LNCAP (cell line): ENCODE measurements around the gene TMEM208.

Experiments used
- CTCF ChIP-seq: fragments of 450-650 bp; IDR thresholded peaks from 2 replicates; pipeline ENCODE4 v1.5.1; 2017; ENCODE audit warnings: mild to moderate bottlenecking

Gene TMEM208

GRCh38 chr16:67213197-67214019 lies 13.5 kb upstream of the TMEM208 start:
- TF ChIP-seq CTCF = no peak

- no peak for TF ChIP-seq CTCF
These were observed 11.2 kb upstream of the TMEM208 start for GRCh38 chr16:67215706-67216105.

GRCh38 chr16:67216612-67217490 lies 10.1 kb upstream of the TMEM208 start:
- no peak for TF ChIP-seq CTCF

GRCh38 chr16:67223992-67224391 lies 2.9 kb upstream of the TMEM208 start:
- no peak for TF ChIP-seq CTCF

GRCh38 chr16:67226295-67226803 lies 581 bp upstream of the TMEM208 start:
- no peak for TF ChIP-seq CTCF

GRCh38 chr16:67227567-67227921 lies 614 bp downstream of the TMEM208 start:
- no peak for TF ChIP-seq CTCF

GRCh38 chr16:67228034-67228785 lies 1.3 kb downstream of the TMEM208 start:
- TF ChIP-seq CTCF = no peak
